ENCODE data around the gene SNX10. TPM values are rescaled to one million over a fixed set of nuclear protein-coding genes. Genes with fewer than 3 reads are reported as not detected.

Gene SNX10
- total RNA-seq, 2 experiments from 2014 or later, result 43.1 to 44.1 TPM

DNA sequence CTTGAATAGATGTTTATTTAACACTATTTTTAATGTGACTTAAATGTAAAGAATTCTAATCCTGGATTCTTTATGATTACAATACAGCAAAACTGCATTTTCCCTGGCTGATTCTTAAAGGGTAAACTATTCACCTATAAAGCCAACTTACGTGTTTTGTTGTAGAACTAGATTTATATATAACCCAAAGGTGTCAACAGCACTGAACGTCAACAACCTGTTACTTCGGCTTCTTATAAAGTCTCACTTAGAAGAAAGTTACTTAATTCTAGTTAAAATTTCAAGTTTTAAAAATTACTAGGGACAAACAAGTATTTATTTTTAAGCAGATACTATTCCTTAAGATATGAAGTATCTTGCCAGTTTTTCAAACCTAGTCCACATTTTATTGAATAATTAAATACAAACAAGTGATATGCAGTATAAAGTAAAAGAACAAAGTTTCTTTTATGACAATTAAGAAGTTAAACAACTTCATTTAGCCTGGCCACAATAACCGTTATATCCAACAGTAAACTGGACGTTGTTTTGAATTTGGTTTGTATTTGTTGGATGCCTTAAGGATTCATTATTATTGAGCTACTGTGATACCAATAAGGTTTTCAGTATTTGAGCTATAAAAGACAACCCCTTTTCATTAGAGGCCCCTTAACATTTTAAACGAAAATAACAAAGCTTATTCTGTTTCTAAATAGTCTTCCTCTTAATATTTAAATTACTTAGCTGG lies 83.1 kb downstream of the SNX10 start:
- peaks cover 25% of the 10 kb centered on the region for H3K27me3 Mint-ChIP-seq
- intact Hi-C loops (cut with micrococcal nuclease), result loop anchor here (5.0 kb wide), 1 partner anchor 173 kb away; the partner anchor contains the start of genes CBX3 and HNRNPA2B1
- H3K36me3 Mint-ChIP-seq, result peaks cover 24% of the 10 kb centered on the region
- no peak for DNase-seq
- no peak overlapping the region for H3K4me3 Mint-ChIP-seq
- H3K27ac Mint-ChIP-seq, result no peak overlapping the region
- H3K9me3 Mint-ChIP-seq, result no peaks in the 10 kb centered on the region
- POLR2A ChIA-PET, result no interaction called here
- H3K4me1 Mint-ChIP-seq (ENCODE audit: low read depth), result peaks cover 2% of the 10 kb centered on the region
- CTCF ChIA-PET, result interaction anchor here (0.8 to 2.9 kb wide), 8 partner anchors 10 to 786 kb away, joined by 3 to 21 read pairs (median 4); no protein-coding TSS in a partner anchor

GRCh38 chr7:26375726-26376174 lies 84.1 kb downstream of the SNX10 start:
- POLR2A ChIA-PET, result no interaction called here
- Mint-ChIP-seq H3K27ac (no peak overlapping the region), H3K4me3 (peak overlapping the region; percentile 62), H3K27me3 (peaks cover 25% of the 10 kb centered on the region), H3K9me3 (no peaks in the 10 kb centered on the region), H3K4me1 (ENCODE audit: low read depth) (no peaks in the 10 kb centered on the region), H3K36me3 (peaks cover 22% of the 10 kb centered on the region)
- CTCF ChIA-PET, result interaction anchor here (0.8 to 2.9 kb wide), 7 partner anchors 11 to 785 kb away, joined by 3 to 21 read pairs (median 4); no protein-coding TSS in a partner anchor
- DNase-seq, result no peak
- intact Hi-C loops (cut with micrococcal nuclease), result loop anchor here (5.0 kb wide), 1 partner anchor 173 kb away; the partner anchor contains the start of genes CBX3 and HNRNPA2B1

DNA sequence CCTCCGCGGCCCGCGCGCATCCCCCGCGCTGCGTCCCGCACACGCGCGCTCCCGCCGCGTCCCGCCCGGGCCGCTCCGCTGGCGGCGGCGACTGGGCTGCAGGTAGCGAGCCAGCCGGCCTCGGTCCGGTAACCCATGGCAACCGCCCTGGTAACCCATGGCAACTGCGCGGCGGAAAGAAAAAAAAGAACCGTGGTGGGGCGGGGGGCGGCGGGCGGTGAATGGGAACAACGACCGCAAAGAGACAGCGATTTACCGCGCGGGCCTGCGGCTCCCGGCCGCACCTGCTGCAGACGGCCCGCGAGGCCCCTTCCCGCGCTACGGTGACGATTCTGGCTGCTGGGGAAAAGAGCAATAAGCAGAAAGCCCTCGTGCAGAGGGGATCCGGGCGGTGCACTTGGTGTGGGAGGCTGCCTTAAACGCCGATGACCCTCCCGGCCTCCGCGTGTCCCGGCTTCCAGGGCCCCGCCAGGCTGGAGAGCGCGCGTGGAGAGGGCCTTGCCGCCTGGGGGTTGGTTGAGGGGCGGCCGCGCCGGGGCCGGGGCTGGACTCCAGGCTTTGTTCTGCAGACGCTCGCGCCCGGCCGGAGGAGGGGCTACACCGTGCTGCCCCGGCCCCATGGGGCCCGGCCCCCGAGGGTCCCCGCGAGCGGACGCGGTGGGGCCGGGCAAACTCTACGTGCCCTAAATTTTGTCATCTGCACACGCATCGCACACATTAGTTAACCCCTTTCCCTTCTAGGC lies 84.7 kb downstream of the SNX10 start:
- intact Hi-C loops (cut with micrococcal nuclease), result loop anchor here (5.0 kb wide), 1 partner anchor 174 kb away; the partner anchor contains the start of genes CBX3 and HNRNPA2B1
- peaks cover 22% of the 10 kb centered on the region for H3K36me3 Mint-ChIP-seq
- peaks cover 27% of the 10 kb centered on the region for H3K27me3 Mint-ChIP-seq
- H3K4me1 Mint-ChIP-seq (ENCODE audit: low read depth), result no peaks in the 10 kb centered on the region
- H3K4me3 Mint-ChIP-seq, result peak overlapping the region; percentile 73
- DNase-seq, result peak; percentile 56
- POLR2A ChIA-PET, result no interaction called here
- no peak overlapping the region for H3K27ac Mint-ChIP-seq
- CTCF ChIA-PET, result interaction anchor here (1.0 to 2.9 kb wide), 11 partner anchors 12 to 785 kb away, joined by 3 to 21 read pairs (median 4); no protein-coding TSS in a partner anchor
- no peaks in the 10 kb centered on the region for H3K9me3 Mint-ChIP-seq

GRCh38 chr7:26378016-26378415 lies 86.4 kb downstream of the SNX10 start:
- peaks cover 27% of the 10 kb centered on the region for H3K27me3 Mint-ChIP-seq
- intact Hi-C loops (cut with micrococcal nuclease), result loop anchor here (5.0 kb wide), 1 partner anchor 176 kb away; the partner anchor contains the start of genes CBX3 and HNRNPA2B1
- no peak overlapping the region for H3K27ac Mint-ChIP-seq
- no peak for DNase-seq
- CTCF ChIA-PET, result interaction anchor here (0.6 to 2.0 kb wide), 16 partner anchors 8 to 1692 kb away, joined by 3 to 10 read pairs (median 4); no protein-coding TSS in a partner anchor
- H3K36me3 Mint-ChIP-seq, result peaks cover 11% of the 10 kb centered on the region
- H3K9me3 Mint-ChIP-seq, result no peaks in the 10 kb centered on the region
- no peaks in the 10 kb centered on the region for H3K4me1 Mint-ChIP-seq (ENCODE audit: low read depth)
- H3K4me3 Mint-ChIP-seq, result no peak overlapping the region
- POLR2A ChIA-PET, result no interaction called here

GRCh38 chr7:26379711-26380110 lies 88.0 kb downstream of the SNX10 start:
- Mint-ChIP-seq H3K27ac (no peak overlapping the region), H3K4me3 (no peak overlapping the region), H3K4me1 (ENCODE audit: low read depth) (no peaks in the 10 kb centered on the region), H3K36me3 (peaks cover 3% of the 10 kb centered on the region), H3K9me3 (no peaks in the 10 kb centered on the region), H3K27me3 (peaks cover 26% of the 10 kb centered on the region)
- POLR2A ChIA-PET, result no interaction called here
- intact Hi-C loops (cut with micrococcal nuclease), result loop anchor here (5.0 kb wide), 1 partner anchor 177 kb away; the partner anchor contains the start of genes CBX3 and HNRNPA2B1
- no peak for DNase-seq
- CTCF ChIA-PET, result interaction anchor here (1.5 to 4.0 kb wide), 2 partner anchors 10 to 121 kb away, joined by 7 to 15 read pairs; no protein-coding TSS in a partner anchor

- CTCF ChIA-PET, result interaction anchor here (1.7 to 4.0 kb wide), 2 partner anchors 12 to 119 kb away, joined by 4 to 15 read pairs; no protein-coding TSS in a partner anchor
- DNase-seq, result no peak
- Mint-ChIP-seq H3K27me3 (peaks cover 32% of the 10 kb centered on the region), H3K9me3 (no peaks in the 10 kb centered on the region), H3K36me3 (no peaks in the 10 kb centered on the region), H3K4me1 (ENCODE audit: low read depth) (no peaks in the 10 kb centered on the region), H3K27ac (no peak overlapping the region), H3K4me3 (no peak overlapping the region)
- POLR2A ChIA-PET, result no interaction called here
- intact Hi-C loops (cut with micrococcal nuclease), result loop anchor here (1.0 kb wide), 1 partner anchor 17 kb away; no protein-coding TSS in a partner anchor
Observed at GRCh38 chr7:26381476-26382353, 90.1 kb downstream of the SNX10 start.

DNA sequence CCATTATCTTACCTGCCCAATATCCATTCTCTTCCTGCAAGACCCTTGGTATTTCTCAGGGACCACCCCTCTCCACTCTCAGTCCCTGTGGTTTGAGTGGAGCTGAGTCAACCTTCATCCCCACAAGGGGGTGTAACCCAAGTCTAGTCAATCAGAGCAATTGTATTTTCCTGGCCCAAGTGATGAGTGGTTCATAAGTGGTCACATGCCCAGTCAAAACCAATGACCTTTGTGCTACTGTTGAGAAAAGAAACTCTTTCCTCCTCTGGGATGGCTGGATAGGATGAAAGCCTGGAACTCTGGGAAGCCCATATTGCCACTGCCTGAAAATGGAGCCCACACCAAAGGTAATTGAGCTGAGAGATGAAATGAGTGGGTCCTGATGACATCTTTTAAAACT lies 93.6 kb downstream of the SNX10 start:
- H3K9me3 Mint-ChIP-seq, result no peaks in the 10 kb centered on the region
- no peak for DNase-seq
- H3K36me3 Mint-ChIP-seq, result no peaks in the 10 kb centered on the region
- intact Hi-C loops (cut with micrococcal nuclease), result no loop called here
- H3K4me1 Mint-ChIP-seq (ENCODE audit: low read depth), result peaks cover 2% of the 10 kb centered on the region
- no peak overlapping the region for H3K4me3 Mint-ChIP-seq
- no peak overlapping the region for H3K27ac Mint-ChIP-seq
- CTCF ChIA-PET, result interaction anchor here (1.0 kb wide), 1 partner anchor 14 kb away, joined by 3 read pairs; no protein-coding TSS in a partner anchor
- POLR2A ChIA-PET, result no interaction called here
- peaks cover 27% of the 10 kb centered on the region for H3K27me3 Mint-ChIP-seq

DNA sequence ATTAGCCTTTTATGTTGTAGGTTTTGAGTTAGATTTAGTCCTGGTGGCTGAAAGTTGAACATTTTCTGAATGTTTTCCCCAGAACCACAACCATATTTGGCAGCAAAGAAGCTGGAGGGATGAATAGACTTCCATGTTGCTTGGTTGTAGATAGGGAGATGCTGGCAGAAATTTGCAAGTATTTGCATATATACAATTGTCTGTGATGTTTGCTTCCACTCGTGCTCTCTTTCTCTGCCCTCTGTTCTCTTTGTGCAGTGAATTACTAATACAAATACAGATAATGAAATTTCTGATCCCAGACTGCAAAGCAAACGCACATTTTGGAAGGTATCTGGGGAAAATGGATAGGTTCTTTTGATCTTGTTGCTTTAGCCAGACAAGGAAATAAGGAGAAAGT lies 96.1 kb downstream of the SNX10 start:
- ChIA-PET CTCF (interaction anchor here (0.7 kb wide), 1 partner anchor 19 kb away, joined by 3 read pairs; no protein-coding TSS in a partner anchor), POLR2A (no interaction called here)
- Mint-ChIP-seq H3K27ac (no peak overlapping the region), H3K36me3 (no peaks in the 10 kb centered on the region), H3K4me3 (no peak overlapping the region), H3K4me1 (ENCODE audit: low read depth) (peaks cover 2% of the 10 kb centered on the region), H3K9me3 (no peaks in the 10 kb centered on the region), H3K27me3 (peaks cover 28% of the 10 kb centered on the region)
- intact Hi-C loops (cut with micrococcal nuclease), result no loop called here
- no peak for DNase-seq

- H3K4me3 Mint-ChIP-seq, result no peak overlapping the region
- ChIA-PET POLR2A (no interaction called here), CTCF (interaction anchor here (0.7 to 1.7 kb wide), 3 partner anchors 11 to 19 kb away, joined by 3 to 7 read pairs (median 3); no protein-coding TSS in a partner anchor)
- no peaks in the 10 kb centered on the region for H3K36me3 Mint-ChIP-seq
- H3K27me3 Mint-ChIP-seq, result peaks cover 29% of the 10 kb centered on the region
- peak; percentile 24 for DNase-seq
- H3K9me3 Mint-ChIP-seq, result no peaks in the 10 kb centered on the region
- H3K4me1 Mint-ChIP-seq (ENCODE audit: low read depth), result peaks cover 2% of the 10 kb centered on the region
- intact Hi-C loops (cut with micrococcal nuclease), result no loop called here
- no peak overlapping the region for H3K27ac Mint-ChIP-seq
Observed at GRCh38 chr7:26388256-26388655, 96.6 kb downstream of the SNX10 start.

DNA sequence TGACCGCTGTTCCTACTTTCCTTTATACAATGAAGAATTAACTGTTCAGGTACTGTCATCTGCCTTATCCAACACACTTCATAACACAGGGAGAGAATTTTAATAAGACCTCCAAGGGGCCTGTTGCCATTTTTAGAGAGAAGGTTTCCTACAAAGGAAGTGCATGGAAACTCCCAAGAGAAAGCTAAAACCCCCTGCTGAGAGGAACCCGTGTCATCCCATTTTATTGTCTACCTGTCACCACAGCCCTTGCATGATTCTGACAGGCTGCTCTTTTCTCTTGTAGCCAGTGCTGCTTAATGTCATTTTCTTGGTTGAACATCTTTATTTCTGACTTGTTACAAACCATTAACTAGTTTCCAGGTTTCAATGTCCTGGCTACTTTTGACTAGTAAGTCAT lies 98.4 kb downstream of the SNX10 start:
- Mint-ChIP-seq H3K36me3 (no peaks in the 10 kb centered on the region), H3K4me3 (no peak overlapping the region), H3K27me3 (peaks cover 34% of the 10 kb centered on the region), H3K4me1 (ENCODE audit: low read depth) (peaks cover 2% of the 10 kb centered on the region), H3K9me3 (no peaks in the 10 kb centered on the region), H3K27ac (no peak overlapping the region)
- DNase-seq, result no peak
- POLR2A ChIA-PET, result no interaction called here
- CTCF ChIA-PET, result interaction anchor here (1.0 to 1.7 kb wide), 2 partner anchors 13 to 20 kb away, joined by 3 to 7 read pairs; no protein-coding TSS in a partner anchor
- intact Hi-C loops (cut with micrococcal nuclease), result no loop called here

DNA sequence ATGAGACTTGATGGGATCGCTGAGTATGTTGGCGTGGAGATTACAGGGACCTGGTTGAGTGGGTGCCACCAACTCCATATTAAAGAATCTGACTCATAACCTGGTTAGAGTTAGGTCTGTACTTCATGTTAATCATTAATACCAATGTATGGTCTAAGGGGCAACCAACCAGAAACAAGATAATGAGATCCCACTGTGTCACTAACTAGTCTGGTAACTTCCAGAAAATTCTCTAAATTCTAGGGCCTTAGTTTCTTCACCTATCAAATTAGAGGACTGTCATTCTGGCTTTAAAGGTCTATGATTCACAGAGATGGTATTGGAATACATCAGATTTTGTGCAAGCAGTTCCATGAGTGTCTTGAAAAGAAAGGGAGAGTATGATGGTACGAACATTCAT lies 102.2 kb downstream of the SNX10 start:
- no peak for DNase-seq
- POLR2A ChIA-PET, result no interaction called here
- intact Hi-C loops (cut with micrococcal nuclease), result no loop called here
- Mint-ChIP-seq H3K4me1 (ENCODE audit: low read depth) (peaks cover 7% of the 10 kb centered on the region), H3K27ac (no peak overlapping the region), H3K36me3 (no peaks in the 10 kb centered on the region), H3K4me3 (no peak overlapping the region), H3K9me3 (no peaks in the 10 kb centered on the region), H3K27me3 (peaks cover 43% of the 10 kb centered on the region)
- CTCF ChIA-PET, result no interaction called here

Data from activated CD4-positive, alpha-beta memory T cell treated with anti-CD3 and anti-CD28 coated beads for 36 hours (primary cell).